Fibroblast of lung (primary cell): Measurements from ENCODE around the gene SOX3. TPM values are rescaled to one million over a fixed set of nuclear protein-coding genes. Genes with fewer than 3 reads are reported as not detected.

ENCODE experiments used
- DNase-seq, 2 donors: peaks; one replicate each; pipeline versions ENCODE4 v3.0.0 to v3.0.0-alpha.2; 2010; ENCODE audit warnings: low read depth in 2 of 2
- H2AFZ ChIP-seq: 2 replicates; pipeline ENCODE4 v1.5.1; 2012; ENCODE audit warnings: low read length, control low read depth, inconsistent platforms
- H3K27ac ChIP-seq: 2 replicates; pipeline ENCODE4 v1.5.1; 2011; ENCODE audit warnings: low read length, control low read depth; ENCODE audit not compliant: insufficient read depth
- H3K27me3 ChIP-seq: 2 replicates; pipeline ENCODE4 v1.5.1; 2011; ENCODE audit warnings: mild to moderate bottlenecking, low read length; ENCODE audit not compliant: control insufficient read depth, insufficient read depth
- H3K36me3 ChIP-seq: 2 replicates; pipeline ENCODE4 v1.5.1; 2011; ENCODE audit warnings: low read length; ENCODE audit not compliant: control insufficient read depth, insufficient read depth
- H3K4me1 ChIP-seq: 2 replicates; pipeline ENCODE4 v1.5.1; 2011; ENCODE audit warnings: low read length; ENCODE audit not compliant: control insufficient read depth, insufficient read depth; ENCODE audit errors: extremely low read depth
- H3K4me2 ChIP-seq: 2 replicates; pipeline ENCODE4 v1.5.1; 2011; ENCODE audit warnings: low read length, control low read depth; ENCODE audit not compliant: insufficient read depth; ENCODE audit errors: extremely low read depth
- H3K4me3 ChIP-seq, 4 experiments: fragments of 200-600 bp in 1 of 4; sonication (generic) in 1 of 4; replicated peaks in 1 of 4; 2 replicates each; pipeline ENCODE4 v1.5.1; 2011 to 2016; ENCODE audit warnings: low read length in 4 of 4, low read depth in 3 of 4, mild to moderate bottlenecking in 3 of 4, control low read depth in 2 of 4, inconsistent platforms in 1 of 4, mixed read lengths in 1 of 4; ENCODE audit not compliant: insufficient read depth in 1 of 4; ENCODE audit errors: control extremely low read depth in 1 of 4
- H3K79me2 ChIP-seq: 2 replicates; pipeline ENCODE4 v1.5.1; 2012; ENCODE audit warnings: mild to moderate bottlenecking, low read length, inconsistent platforms; ENCODE audit not compliant: control insufficient read depth, insufficient read depth
- H3K9ac ChIP-seq: 2 replicates; pipeline ENCODE4 v1.5.1; 2011; ENCODE audit warnings: mild to moderate bottlenecking, low read length, control low read depth; ENCODE audit not compliant: insufficient read depth
- H3K9me3 ChIP-seq: 2 replicates; pipeline ENCODE4 v1.5.1; 2012; ENCODE audit warnings: low read depth, low read length; ENCODE audit not compliant: control insufficient read depth, insufficient read depth
- H4K20me1 ChIP-seq: 2 replicates; pipeline ENCODE4 v1.5.1; 2011; ENCODE audit warnings: low read length; ENCODE audit not compliant: control insufficient read depth, insufficient read depth; ENCODE audit errors: extremely low read depth
- EZH2 ChIP-seq: IDR thresholded peaks from 2 replicates; pipeline ENCODE4 v1.5.1; 2012; ENCODE audit warnings: low read length, control low read depth, mild to moderate bottlenecking; ENCODE audit errors: missing control alignments
- polyA plus RNA-seq, 2 donors: library from polyadenylated mRNA; depleted of rRNA in 1 of 2; stranded (reverse) in 1 of 2; unstranded in 1 of 2; fragments of >200 nt; gene quantifications; 2 replicates each; pipeline ENCODE4 v1.2.1, GENCODE V29; 2011 to 2012; ENCODE audit warnings: missing spikeins in 1 of 2
- total RNA-seq: library from RNA; depleted of rRNA; stranded (reverse); fragments of >200 nt; gene quantifications from 2 replicates; pipeline ENCODE4 v1.2.1, GENCODE V29; 2014
- TF ChIP-seq, protein P1 (sequence below), 2 donors: IDR thresholded peaks in 1 of 2; conservative IDR thresholded peaks in 1 of 2; 1 replicate in 1 of 2; 2 replicates in 1 of 2; pipeline ENCODE4 v1.5.1; 2011 to 2012; ENCODE audit warnings: low read length in 2 of 2, control low read depth in 1 of 2, inconsistent platforms in 1 of 2, low read depth in 1 of 2, mild to moderate bottlenecking in 1 of 2

SOX3 gene
- total and polyA plus RNA-seq, 2 donors (not counting 1 experiment from before 2014, with no cell fraction given) = 0.02 TPM; not detected in 1

DNA sequence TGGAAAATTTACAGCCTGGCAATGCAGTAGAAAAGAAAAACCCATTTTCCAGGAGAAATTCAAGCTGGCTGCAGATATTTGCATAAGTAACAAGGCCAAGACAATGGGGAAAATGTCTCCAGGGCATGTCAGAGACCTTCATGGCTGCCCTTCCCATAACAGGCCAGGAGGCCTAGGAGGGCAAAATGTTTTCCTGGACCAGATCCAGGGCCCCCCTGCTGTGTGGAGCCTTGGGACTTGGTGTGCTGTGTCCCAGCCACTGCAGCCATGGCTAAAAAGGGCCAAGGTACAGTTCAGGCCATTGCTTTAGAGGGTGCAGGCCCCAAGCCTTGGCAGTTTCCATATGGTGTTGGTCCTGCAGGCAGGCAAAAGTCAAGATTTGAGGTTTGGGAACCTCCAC is 29.8 kb downstream of the SOX3 start:
- DNase-seq = no peak
- TF ChIP-seq, protein P1, sequence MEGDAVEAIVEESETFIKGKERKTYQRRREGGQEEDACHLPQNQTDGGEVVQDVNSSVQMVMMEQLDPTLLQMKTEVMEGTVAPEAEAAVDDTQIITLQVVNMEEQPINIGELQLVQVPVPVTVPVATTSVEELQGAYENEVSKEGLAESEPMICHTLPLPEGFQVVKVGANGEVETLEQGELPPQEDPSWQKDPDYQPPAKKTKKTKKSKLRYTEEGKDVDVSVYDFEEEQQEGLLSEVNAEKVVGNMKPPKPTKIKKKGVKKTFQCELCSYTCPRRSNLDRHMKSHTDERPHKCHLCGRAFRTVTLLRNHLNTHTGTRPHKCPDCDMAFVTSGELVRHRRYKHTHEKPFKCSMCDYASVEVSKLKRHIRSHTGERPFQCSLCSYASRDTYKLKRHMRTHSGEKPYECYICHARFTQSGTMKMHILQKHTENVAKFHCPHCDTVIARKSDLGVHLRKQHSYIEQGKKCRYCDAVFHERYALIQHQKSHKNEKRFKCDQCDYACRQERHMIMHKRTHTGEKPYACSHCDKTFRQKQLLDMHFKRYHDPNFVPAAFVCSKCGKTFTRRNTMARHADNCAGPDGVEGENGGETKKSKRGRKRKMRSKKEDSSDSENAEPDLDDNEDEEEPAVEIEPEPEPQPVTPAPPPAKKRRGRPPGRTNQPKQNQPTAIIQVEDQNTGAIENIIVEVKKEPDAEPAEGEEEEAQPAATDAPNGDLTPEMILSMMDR (conservative IDR thresholded peaks at IDR 0.05 in 1 of 2, IDR thresholded peaks at IDR 0.05 in 1 of 2; ENCODE audit: low read depth in 1 of 2, low read length in 2 of 2) = no peak
- Histone ChIP-seq H3K9ac (no peak overlapping the region), H3K79me2 (no peaks in the 10 kb centered on the region), H3K27ac (no peak overlapping the region), H3K9me3 (no peaks in the 10 kb centered on the region), H3K4me2 (no peak overlapping the region), H3K27me3 (no peaks in the 10 kb centered on the region), H4K20me1 (no peaks in the 10 kb centered on the region), H3K4me3 (no peak overlapping the region), H2AFZ (no peak overlapping the region), H3K4me1 (no peaks in the 10 kb centered on the region), H3K36me3 (no peaks in the 10 kb centered on the region)

- no peak overlapping the region for H2AFZ ChIP-seq
- H3K9me3 ChIP-seq = no peaks in the 10 kb centered on the region
- H3K27ac ChIP-seq = no peak overlapping the region
- H4K20me1 ChIP-seq = no peaks in the 10 kb centered on the region
- no peak overlapping the region for H3K4me3 ChIP-seq
- H3K9ac ChIP-seq = no peak overlapping the region
- H3K4me2 ChIP-seq = no peak overlapping the region
- TF ChIP-seq EZH2 = no peak
- H3K27me3 ChIP-seq = no peaks in the 10 kb centered on the region
- H3K79me2 ChIP-seq = no peaks in the 10 kb centered on the region
- H3K36me3 ChIP-seq = no peaks in the 10 kb centered on the region
- no peaks in the 10 kb centered on the region for H3K4me1 ChIP-seq
- DNase-seq = peak; percentile 0 to 79
Observed at GRCh38 chrX:140467211-140467610, 37.7 kb downstream of the SOX3 start.

Other genes starting within 250 kb of the SOX3 start
- gene LINC00632, start 204.7 kb upstream of the SOX3 start, total RNA-seq = 2.1 and 6.9 TPM in 2 replicates
- 75.7 and 82.5 TPM in 2 replicates for gene LINC00632, start 204.7 kb upstream of the SOX3 start, polyA plus RNA-seq